ENCODE measurements around the gene SLC9A7.

Gene SLC9A7

GRCh38 chrX:46602468-46603102, 156.3 kb downstream of the SLC9A7 start:
- DNase-seq (ENCODE audit: low spot score), result no peak

GRCh38 chrX:46601283-46601682, 157.6 kb downstream of the SLC9A7 start:
- DNase-seq (ENCODE audit: low spot score), result no peak

- DNase-seq (ENCODE audit: low spot score), result no peak
These were observed 159.8 kb downstream of the SLC9A7 start for GRCh38 chrX:46599051-46599560.

GRCh38 chrX:46597771-46598170, 161.1 kb downstream of the SLC9A7 start:
- no peak for DNase-seq (ENCODE audit: low spot score)

- DNase-seq (ENCODE audit: low spot score), result no peak
These were observed 161.7 kb downstream of the SLC9A7 start for GRCh38 chrX:46597208-46597607.

GRCh38 chrX:46595084-46595483, 163.8 kb downstream of the SLC9A7 start:
- DNase-seq (ENCODE audit: low spot score), result no peak

- no peak for DNase-seq (ENCODE audit: low spot score)
These were observed 168.8 kb downstream of the SLC9A7 start for GRCh38 chrX:46589977-46590723.

- no peak for DNase-seq (ENCODE audit: low spot score)
These were observed 170.7 kb downstream of the SLC9A7 start for GRCh38 chrX:46588263-46588662.

- no peak for DNase-seq (ENCODE audit: low spot score)
These were observed 171.2 kb downstream of the SLC9A7 start for GRCh38 chrX:46587753-46588171.

GRCh38 chrX:46587158-46587557, 171.8 kb downstream of the SLC9A7 start:
- no peak for DNase-seq (ENCODE audit: low spot score)

GRCh38 chrX:46584736-46585135, 174.2 kb downstream of the SLC9A7 start:
- no peak for DNase-seq (ENCODE audit: low spot score)

- no peak for DNase-seq (ENCODE audit: low spot score)
These were observed 176.0 kb downstream of the SLC9A7 start for GRCh38 chrX:46582966-46583365.

GRCh38 chrX:46582325-46582724, 176.6 kb downstream of the SLC9A7 start:
- DNase-seq (ENCODE audit: low spot score), result no peak

- no peak for DNase-seq (ENCODE audit: low spot score)
These were observed 178.3 kb downstream of the SLC9A7 start for GRCh38 chrX:46580613-46581012.

- DNase-seq (ENCODE audit: low spot score), result no peak
These were observed 179.7 kb downstream of the SLC9A7 start for GRCh38 chrX:46579250-46579649.

- no peak for DNase-seq (ENCODE audit: low spot score)
These were observed 181.5 kb downstream of the SLC9A7 start for GRCh38 chrX:46577221-46578005.

GRCh38 chrX:46576458-46576857, 182.5 kb downstream of the SLC9A7 start:
- DNase-seq (ENCODE audit: low spot score), result no peak

- no peak for DNase-seq (ENCODE audit: low spot score)
These were observed 182.9 kb downstream of the SLC9A7 start for GRCh38 chrX:46575991-46576392.

- DNase-seq (ENCODE audit: low spot score), result no peak
These were observed 183.3 kb downstream of the SLC9A7 start for GRCh38 chrX:46575586-46575985.

GRCh38 chrX:46574774-46575381, 184.0 kb downstream of the SLC9A7 start:
- DNase-seq (ENCODE audit: low spot score), result no peak

GRCh38 chrX:46573892-46574773, 184.8 kb downstream of the SLC9A7 start:
- DNase-seq (ENCODE audit: low spot score), result no peak
